ENCODE data around the gene TRAF7. TPM values are rescaled to one million over a fixed set of nuclear protein-coding genes. Genes with fewer than 3 reads are reported as not detected.
A peak's percentile ranks its signal among the peaks of the same experiment; 100 is the strongest.

The TRAF7 gene
- polyA plus RNA-seq, 3 donors = 5.9 to 41.9 (median 6.7) TPM

- intact Hi-C loops (cut with micrococcal nuclease) = no loop called here
- H3K4me3 ChIP-seq (replicated peaks in 1 of 3; ENCODE audit: low read depth in 2 of 3, low read length in 3 of 3) = no peak overlapping the region
- H3K4me1 ChIP-seq (ENCODE audit: control insufficient read depth in 1 of 2, insufficient read depth in 2 of 2, low read length in 2 of 2) = no peaks in the 10 kb centered on the region
- peaks cover 79 to 91% of the 10 kb centered on the region in 2 donors for H3K36me3 ChIP-seq (replicated peaks in 1 of 2; ENCODE audit: control insufficient read depth in 1 of 2, insufficient read depth in 2 of 2, low read length in 2 of 2)
- no peak overlapping the region for H3K9ac ChIP-seq (ENCODE audit: insufficient read depth, low read length, poor library complexity, severe bottlenecking)
- no peaks in the 10 kb centered on the region for H3K9me3 ChIP-seq (replicated peaks in 1 of 2; ENCODE audit: control insufficient read depth in 1 of 2, insufficient read depth in 1 of 2, low read length in 2 of 2)
- Mint-ChIP-seq H3K36me3 (peaks cover 36 to 76% of the 10 kb centered on the region in 2 donors), H3K27me3 (ENCODE audit: low read depth in 3 of 3) (peaks cover 0 to 3% (median 0%) of the 10 kb centered on the region in 3 donors), H3K27ac (no peak overlapping the region), H3K9me3 (no peaks in the 10 kb centered on the region), H3K4me3 (no peak overlapping the region), H3K4me1 (no peaks in the 10 kb centered on the region)
- no peak overlapping the region for H2AFZ ChIP-seq (ENCODE audit: insufficient read depth, low read depth, low read length, poor library complexity, severe bottlenecking)
- H3K4me2 ChIP-seq (replicated peaks; ENCODE audit: extremely low read depth, low read length, poor library complexity, severe bottlenecking) = no peak overlapping the region
- H3K27me3 ChIP-seq (ENCODE audit: control insufficient read depth in 2 of 2, insufficient read depth in 2 of 2, low read length in 2 of 2) = no peaks in the 10 kb centered on the region
- DNase-seq = no peak
- no peak for TF ChIP-seq CTCF (IDR thresholded peaks at IDR 0.05)
- H4K20me1 ChIP-seq (ENCODE audit: insufficient read depth, low read length) = peaks cover 13% of the 10 kb centered on the region
- peaks cover 3% of the 10 kb centered on the region for H3K79me2 ChIP-seq (ENCODE audit: insufficient read depth, low read length)
- WGBS (ENCODE audit: insufficient coverage) = 87% methylated on average over 15 of the region's 18 CpGs
- H3K27ac ChIP-seq (ENCODE audit: low read depth in 1 of 2, low read length in 2 of 2) = no peak overlapping the region
Observed at GRCh38 chr16:2170080-2170479, 14.5 kb downstream of the TRAF7 start.

GRCh38 chr16:2170587-2171435, 15.2 kb downstream of the TRAF7 start:
- H3K4me3 Mint-ChIP-seq = peak overlapping the region in 1 of 2 donors; percentile 52
- no peak overlapping the region for H3K4me3 ChIP-seq (replicated peaks in 1 of 3; ENCODE audit: low read depth in 2 of 3, low read length in 3 of 3)
- no peak for TF ChIP-seq CTCF (IDR thresholded peaks at IDR 0.05)
- H3K79me2 ChIP-seq (ENCODE audit: insufficient read depth, low read length) = peaks cover 1% of the 10 kb centered on the region
- no peak overlapping the region for H3K9ac ChIP-seq (ENCODE audit: insufficient read depth, low read length, poor library complexity, severe bottlenecking)
- H3K4me2 ChIP-seq (replicated peaks; ENCODE audit: extremely low read depth, low read length, poor library complexity, severe bottlenecking) = no peak overlapping the region
- H3K4me1 Mint-ChIP-seq = no peaks in the 10 kb centered on the region
- WGBS (ENCODE audit: insufficient coverage) = 91% methylated on average over 43 of the region's 47 CpGs
- H3K9me3 Mint-ChIP-seq = no peaks in the 10 kb centered on the region
- DNase-seq = no peak
- H3K36me3 ChIP-seq (replicated peaks in 1 of 2; ENCODE audit: control insufficient read depth in 1 of 2, insufficient read depth in 2 of 2, low read length in 2 of 2) = peaks cover 85 to 95% of the 10 kb centered on the region in 2 donors
- no peaks in the 10 kb centered on the region for H3K27me3 ChIP-seq (ENCODE audit: control insufficient read depth in 2 of 2, insufficient read depth in 2 of 2, low read length in 2 of 2)
- H3K36me3 Mint-ChIP-seq = peaks cover 38 to 79% of the 10 kb centered on the region in 2 donors
- H4K20me1 ChIP-seq (ENCODE audit: insufficient read depth, low read length) = peaks cover 9% of the 10 kb centered on the region
- no peak overlapping the region for H3K27ac ChIP-seq (ENCODE audit: low read depth in 1 of 2, low read length in 2 of 2)
- H3K9me3 ChIP-seq (replicated peaks in 1 of 2; ENCODE audit: control insufficient read depth in 1 of 2, insufficient read depth in 1 of 2, low read length in 2 of 2) = no peaks in the 10 kb centered on the region
- no peaks in the 10 kb centered on the region for H3K4me1 ChIP-seq (ENCODE audit: control insufficient read depth in 1 of 2, insufficient read depth in 2 of 2, low read length in 2 of 2)
- H3K27me3 Mint-ChIP-seq (ENCODE audit: low read depth in 3 of 3) = peaks cover 0 to 3% (median 0%) of the 10 kb centered on the region in 3 donors
- no peak overlapping the region for H2AFZ ChIP-seq (ENCODE audit: insufficient read depth, low read depth, low read length, poor library complexity, severe bottlenecking)
- intact Hi-C loops (cut with micrococcal nuclease) = no loop called here
- H3K27ac Mint-ChIP-seq = no peak overlapping the region

Data from CD14-positive monocyte (primary cell).